ENCODE results near the gene WNT3A.

Gene WNT3A

GRCh38 chr1:228095938-228096337, 89.1 kb downstream of the WNT3A start:
- Histone ChIP-seq H3K27me3 (ENCODE audit: insufficient read depth, low read length) (no peaks in the 10 kb centered on the region), H3K9ac (ENCODE audit: low read depth, low read length) (no peak overlapping the region), H3K4me3 (ENCODE audit: low read length) (no peak overlapping the region), H3K27ac (ENCODE audit: low read depth, low read length) (no peak overlapping the region), H3K36me3 (ENCODE audit: insufficient read depth, low read length) (peaks cover 48% of the 10 kb centered on the region), H3K4me1 (ENCODE audit: insufficient read depth, low read length) (no peaks in the 10 kb centered on the region), H3K9me3 (ENCODE audit: insufficient read depth, low read depth, low read length) (no peaks in the 10 kb centered on the region; the same call in 1 of the 2 replicates)
- WGBS: 94% methylated on average over 8 of the region's 8 CpGs

- Histone ChIP-seq H3K9me3 (ENCODE audit: insufficient read depth, low read depth, low read length) (no peaks in the 10 kb centered on the region; the same call in 1 of the 2 replicates), H3K4me3 (ENCODE audit: low read length) (no peak overlapping the region), H3K27me3 (ENCODE audit: insufficient read depth, low read length) (no peaks in the 10 kb centered on the region), H3K36me3 (ENCODE audit: insufficient read depth, low read length) (peaks cover 53% of the 10 kb centered on the region), H3K4me1 (ENCODE audit: insufficient read depth, low read length) (no peaks in the 10 kb centered on the region), H3K27ac (ENCODE audit: low read depth, low read length) (no peak overlapping the region), H3K9ac (ENCODE audit: low read depth, low read length) (no peak overlapping the region)
- 95% methylated on average over 13 of the region's 13 CpGs for WGBS
Observed at GRCh38 chr1:228096416-228097332, 89.9 kb downstream of the WNT3A start.

- 95% methylated on average over 33 of the region's 34 CpGs for WGBS
- Histone ChIP-seq H3K36me3 (ENCODE audit: insufficient read depth, low read length) (peaks cover 53% of the 10 kb centered on the region), H3K27me3 (ENCODE audit: insufficient read depth, low read length) (no peaks in the 10 kb centered on the region), H3K9me3 (ENCODE audit: insufficient read depth, low read depth, low read length) (no peaks in the 10 kb centered on the region; the same call in 1 of the 2 replicates), H3K4me1 (ENCODE audit: insufficient read depth, low read length) (no peaks in the 10 kb centered on the region), H3K9ac (ENCODE audit: low read depth, low read length) (no peak overlapping the region), H3K27ac (ENCODE audit: low read depth, low read length) (no peak overlapping the region), H3K4me3 (ENCODE audit: low read length) (no peak overlapping the region)
Observed at GRCh38 chr1:228097333-228098081, 90.7 kb downstream of the WNT3A start.

- Histone ChIP-seq H3K9me3 (ENCODE audit: insufficient read depth, low read depth, low read length) (no peaks in the 10 kb centered on the region; the same call in 1 of the 2 replicates), H3K9ac (ENCODE audit: low read depth, low read length) (no peak overlapping the region), H3K27me3 (ENCODE audit: insufficient read depth, low read length) (no peaks in the 10 kb centered on the region), H3K4me1 (ENCODE audit: insufficient read depth, low read length) (no peaks in the 10 kb centered on the region), H3K4me3 (ENCODE audit: low read length) (no peak overlapping the region), H3K27ac (ENCODE audit: low read depth, low read length) (no peak overlapping the region), H3K36me3 (ENCODE audit: insufficient read depth, low read length) (peaks cover 53% of the 10 kb centered on the region)
- WGBS: 95% methylated on average over 28 of the region's 28 CpGs
Observed at GRCh38 chr1:228098323-228098931, 91.6 kb downstream of the WNT3A start.

DNA sequence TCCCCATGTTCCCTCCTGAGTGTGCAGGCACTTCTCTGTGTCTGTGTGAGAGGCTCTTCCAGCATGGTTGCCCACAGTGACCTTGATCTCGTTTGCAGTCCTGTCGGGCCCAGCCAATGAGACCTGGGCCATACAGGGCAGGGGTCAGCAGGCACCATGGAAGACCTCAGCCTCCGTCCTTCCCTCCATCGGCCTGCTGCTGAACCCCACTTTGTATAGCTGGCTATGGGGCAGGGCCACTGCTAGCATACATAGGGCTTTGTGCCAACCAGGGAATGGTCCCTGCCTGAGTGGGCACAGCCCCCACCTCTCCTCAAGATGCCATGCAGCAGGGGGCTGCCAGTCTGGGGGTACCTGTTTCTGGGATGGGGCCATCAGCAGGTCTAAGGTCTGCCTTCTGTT, 92.5 kb downstream of the WNT3A start:
- Histone ChIP-seq H3K36me3 (ENCODE audit: insufficient read depth, low read length) (peaks cover 53% of the 10 kb centered on the region), H3K4me1 (ENCODE audit: insufficient read depth, low read length) (no peaks in the 10 kb centered on the region), H3K27ac (ENCODE audit: low read depth, low read length) (no peak overlapping the region), H3K27me3 (ENCODE audit: insufficient read depth, low read length) (no peaks in the 10 kb centered on the region), H3K4me3 (ENCODE audit: low read length) (no peak overlapping the region), H3K9ac (ENCODE audit: low read depth, low read length) (no peak overlapping the region), H3K9me3 (ENCODE audit: insufficient read depth, low read depth, low read length) (no peaks in the 10 kb centered on the region; the same call in 1 of the 2 replicates)
- WGBS: 98% methylated on average over 4 of the region's 4 CpGs

DNA sequence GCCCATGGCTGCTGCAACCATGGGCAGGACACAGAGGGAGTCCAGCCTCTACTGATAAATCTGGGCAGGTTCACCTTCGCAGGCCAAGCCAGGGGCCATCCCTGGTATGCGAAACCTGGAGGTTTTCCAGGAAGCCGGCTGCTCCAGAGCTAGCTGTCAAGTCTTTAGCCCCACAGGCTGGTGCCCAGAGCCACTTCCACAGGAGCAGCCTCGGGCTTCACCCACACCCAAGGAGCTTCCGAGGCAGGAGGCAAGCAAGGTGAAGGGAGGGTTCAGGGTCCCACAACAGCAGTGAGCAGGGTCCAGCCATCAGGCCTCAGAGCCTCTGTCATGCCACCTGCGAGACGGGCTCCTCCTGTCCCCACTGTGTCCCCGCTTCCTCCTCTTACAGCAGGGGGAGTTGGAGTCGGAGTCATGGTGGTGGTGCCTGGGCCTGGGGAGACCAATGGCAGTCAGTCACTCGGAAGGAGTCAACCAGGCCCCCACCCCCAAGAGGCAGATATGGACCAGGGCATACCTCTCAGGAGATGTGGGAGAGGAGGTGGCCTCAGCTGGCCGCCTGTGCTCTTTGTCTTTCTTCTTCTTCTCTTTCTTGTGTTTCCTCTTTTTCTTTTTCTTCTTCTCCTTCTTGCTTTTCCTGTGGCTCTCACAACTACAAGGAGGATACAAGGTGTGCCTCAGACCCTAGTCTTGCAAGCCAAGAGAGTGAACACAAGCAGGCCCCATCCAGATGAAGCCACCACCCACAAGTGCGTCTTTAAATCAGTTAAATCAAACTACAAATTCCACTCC, 94.2 kb downstream of the WNT3A start:
- no peaks in the 10 kb centered on the region for H3K9me3 ChIP-seq (ENCODE audit: insufficient read depth, low read depth, low read length)
- H3K27me3 ChIP-seq (ENCODE audit: insufficient read depth, low read length): no peaks in the 10 kb centered on the region
- peak overlapping the region; percentile 89; the same call in 1 of the 2 replicates for H3K4me3 ChIP-seq (ENCODE audit: low read length)
- no peak overlapping the region for H3K9ac ChIP-seq (ENCODE audit: low read depth, low read length)
- 95% methylated on average over 12 of the region's 12 CpGs for WGBS
- no peak overlapping the region for H3K27ac ChIP-seq (ENCODE audit: low read depth, low read length)
- peaks cover 53% of the 10 kb centered on the region for H3K36me3 ChIP-seq (ENCODE audit: insufficient read depth, low read length)
- no peaks in the 10 kb centered on the region for H3K4me1 ChIP-seq (ENCODE audit: insufficient read depth, low read length)

DNA sequence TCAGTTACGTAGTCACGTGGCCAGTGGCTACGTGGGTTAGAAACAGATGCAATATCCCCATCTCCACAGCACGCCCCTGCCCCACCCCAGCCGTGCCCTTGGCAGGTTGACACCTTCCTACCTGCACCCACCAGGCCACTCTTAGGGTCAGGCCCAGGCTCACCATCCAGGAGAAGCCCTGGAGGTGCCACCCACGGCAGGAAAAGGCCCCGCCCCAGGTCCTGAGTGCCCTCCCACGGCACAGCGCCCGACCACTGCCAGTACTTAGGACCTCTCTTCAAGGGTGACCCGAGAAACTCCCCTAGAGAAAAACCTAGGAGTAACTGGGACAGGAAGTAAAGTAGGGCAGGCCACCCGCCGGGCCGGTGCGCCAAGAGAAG, 94.8 kb downstream of the WNT3A start:
- Histone ChIP-seq H3K4me1 (ENCODE audit: insufficient read depth, low read length) (no peaks in the 10 kb centered on the region), H3K27ac (ENCODE audit: low read depth, low read length) (no peak overlapping the region), H3K36me3 (ENCODE audit: insufficient read depth, low read length) (peaks cover 58% of the 10 kb centered on the region), H3K9ac (ENCODE audit: low read depth, low read length) (peak overlapping the region; percentile 81; the same call in 1 of the 2 replicates), H3K27me3 (ENCODE audit: insufficient read depth, low read length) (no peaks in the 10 kb centered on the region), H3K9me3 (ENCODE audit: insufficient read depth, low read depth, low read length) (no peaks in the 10 kb centered on the region), H3K4me3 (ENCODE audit: low read length) (peak overlapping the region; percentile 89)
- 72% methylated on average over 15 of the region's 15 CpGs for WGBS

DNA sequence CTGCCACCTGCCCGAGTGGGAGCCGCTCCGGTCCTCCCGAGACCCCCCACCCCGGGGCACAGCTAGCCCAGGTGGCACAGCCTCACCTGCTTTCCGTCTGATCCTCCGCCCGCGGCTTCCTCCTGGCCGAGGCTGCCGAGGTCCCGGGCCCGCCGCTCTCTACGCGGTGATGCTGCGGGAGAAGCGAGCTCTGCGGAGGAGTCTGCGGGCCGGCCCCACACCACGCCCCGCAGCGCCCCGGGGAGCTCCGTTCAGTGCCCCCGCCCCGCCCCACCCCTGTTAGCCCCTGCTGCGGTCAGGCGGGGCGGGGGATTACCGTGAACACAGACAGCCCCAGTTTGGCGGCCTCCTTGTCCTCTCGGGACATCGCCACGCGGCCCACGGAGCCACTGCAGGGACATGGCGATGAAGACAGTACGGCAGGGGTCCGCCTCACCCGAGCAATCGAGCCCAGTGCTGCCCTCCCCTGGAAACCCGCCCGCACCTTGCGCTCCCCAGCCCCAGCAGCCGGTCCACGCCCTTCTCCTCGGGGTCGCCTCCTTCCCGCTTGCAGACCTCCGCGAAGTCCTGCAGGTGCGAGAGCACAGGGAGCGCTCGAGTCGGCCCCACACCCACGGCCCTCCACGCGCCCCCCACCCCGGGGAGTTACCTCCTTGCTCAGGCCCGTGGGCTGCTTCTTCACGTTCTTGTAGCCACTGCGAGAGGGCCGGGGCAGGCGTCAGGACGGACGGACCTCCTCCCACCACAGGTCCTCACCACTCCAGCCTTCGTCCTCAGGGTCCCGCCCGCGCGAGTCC, 95.4 kb downstream of the WNT3A start:
- no peaks in the 10 kb centered on the region for H3K4me1 ChIP-seq (ENCODE audit: insufficient read depth, low read length)
- no peaks in the 10 kb centered on the region for H3K9me3 ChIP-seq (ENCODE audit: insufficient read depth, low read depth, low read length)
- H3K27me3 ChIP-seq (ENCODE audit: insufficient read depth, low read length): no peaks in the 10 kb centered on the region
- H3K9ac ChIP-seq (ENCODE audit: low read depth, low read length): peak overlapping the region; percentile 81
- peaks cover 58% of the 10 kb centered on the region for H3K36me3 ChIP-seq (ENCODE audit: insufficient read depth, low read length)
- H3K4me3 ChIP-seq (ENCODE audit: low read length): peak overlapping the region; percentile 89
- H3K27ac ChIP-seq (ENCODE audit: low read depth, low read length): no peak overlapping the region
- WGBS: 6% methylated on average over 73 of the region's 73 CpGs

DNA sequence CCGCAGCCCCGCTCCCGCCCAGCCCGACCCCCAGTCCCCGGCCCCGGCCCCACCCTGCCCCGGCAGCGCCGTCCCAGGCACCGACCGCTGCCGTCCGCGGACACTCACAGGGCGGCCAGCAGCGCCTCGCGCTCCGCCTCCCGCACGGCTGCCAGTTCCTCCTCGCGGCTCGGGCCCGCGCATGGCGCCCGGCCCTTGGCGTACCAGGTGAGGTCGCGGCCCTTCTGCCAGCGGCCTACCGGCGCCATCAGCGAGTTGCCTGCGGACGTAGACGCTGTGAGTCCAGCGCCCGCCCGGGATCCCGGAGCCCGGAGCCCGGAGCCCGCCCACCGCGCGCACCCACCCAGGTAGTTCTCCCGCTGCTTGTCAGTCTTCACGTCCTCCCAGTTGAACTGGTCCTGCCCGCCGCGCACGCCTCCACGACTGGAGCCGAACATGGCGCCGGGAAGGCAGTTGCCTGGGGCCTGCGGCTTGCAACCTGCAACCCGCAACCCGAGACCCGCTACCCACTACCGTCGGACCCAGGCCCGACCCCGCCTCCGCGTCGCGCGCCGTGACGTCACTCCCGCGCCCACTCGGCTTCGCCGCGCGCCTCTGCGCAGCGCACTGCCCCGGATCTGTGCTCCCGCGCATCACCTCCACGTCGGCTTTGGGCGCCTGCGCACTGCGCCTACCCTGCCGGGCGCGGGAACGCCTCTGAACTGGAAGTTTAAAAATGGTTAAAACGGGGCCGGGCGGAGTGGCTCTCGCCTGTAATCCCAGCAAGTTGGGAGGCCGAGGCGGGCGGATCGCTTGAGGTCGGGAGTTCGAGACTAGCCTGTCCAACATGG, 96.2 kb downstream of the WNT3A start, which contains the start of gene C1orf35:
Gene C1orf35 (minus strand): TSS at position 535 of the 830 bp plus-strand sequence. CDS start 98 bp downstream, at position 437.
- peak within 1 kb of the TSS; percentile 90 for H3K27ac ChIP-seq (ENCODE audit: low read depth, low read length)
- H3K9me3 ChIP-seq (ENCODE audit: insufficient read depth, low read depth, low read length): no peaks in the 10 kb centered on the region
- H3K9ac ChIP-seq (ENCODE audit: low read depth, low read length): peak within 1 kb of the TSS; percentile 81
- H3K4me1 ChIP-seq (ENCODE audit: insufficient read depth, low read length): no peaks in the 10 kb centered on the region
- WGBS: under 1% methylated on average over 104 of the region's 104 CpGs
- H3K36me3 ChIP-seq (ENCODE audit: insufficient read depth, low read length): peaks cover 49% of the 10 kb centered on the region
- no peaks in the 10 kb centered on the region for H3K27me3 ChIP-seq (ENCODE audit: insufficient read depth, low read length)
- peak within 1 kb of the TSS; percentile 89 for H3K4me3 ChIP-seq (ENCODE audit: low read length)

All from HUES64 (cell line).